Panc1 (cell line): Measurements from ENCODE around the gene TNFRSF25.

Experiments used
- CTCF ChIP-seq: fragments of 450-650 bp; IDR thresholded peaks from 2 replicates; pipeline ENCODE4 v1.5.1; 2017; ENCODE audit warnings: mild to moderate bottlenecking
- POLR2AphosphoS5 ChIP-seq: IDR thresholded peaks from 2 replicates; pipeline ENCODE4 v1.6.1; 2012; ENCODE audit warnings: mild to moderate bottlenecking, low read depth, low read length, moderate library complexity
- SIN3A ChIP-seq: IDR thresholded peaks from 2 replicates; pipeline ENCODE4 v1.6.1; 2012; ENCODE audit warnings: low read depth, mild to moderate bottlenecking, low read length, moderate library complexity, borderline replicate concordance; ENCODE audit not compliant: insufficient read depth
- TCF7L2 ChIP-seq: IDR thresholded peaks from 2 replicates; pipeline ENCODE4 v1.6.1; 2011; ENCODE audit warnings: mild to moderate bottlenecking, low read depth, low read length, inconsistent platforms

GRCh38 chr1:6491966-6492365 is 26.0 kb upstream of the TNFRSF25 start:
- TF ChIP-seq CTCF (no peak), POLR2AphosphoS5 (no peak), SIN3A (no peak), TCF7L2 (no peak)
